GM19397 (cell line): ENCODE measurements around the gene RPS17.
A peak's percentile ranks its signal among the peaks of the same experiment; 100 is the strongest.

Experiments used
- ATAC-seq: cut with Tn5 transposase; IDR thresholded peaks from one replicate; pipeline ENCODE4 v1.9.1; 2021; ENCODE audit warnings: mild to moderate bottlenecking, moderate library complexity; ENCODE audit not compliant: unreplicated experiment

The RPS17 gene

DNA sequence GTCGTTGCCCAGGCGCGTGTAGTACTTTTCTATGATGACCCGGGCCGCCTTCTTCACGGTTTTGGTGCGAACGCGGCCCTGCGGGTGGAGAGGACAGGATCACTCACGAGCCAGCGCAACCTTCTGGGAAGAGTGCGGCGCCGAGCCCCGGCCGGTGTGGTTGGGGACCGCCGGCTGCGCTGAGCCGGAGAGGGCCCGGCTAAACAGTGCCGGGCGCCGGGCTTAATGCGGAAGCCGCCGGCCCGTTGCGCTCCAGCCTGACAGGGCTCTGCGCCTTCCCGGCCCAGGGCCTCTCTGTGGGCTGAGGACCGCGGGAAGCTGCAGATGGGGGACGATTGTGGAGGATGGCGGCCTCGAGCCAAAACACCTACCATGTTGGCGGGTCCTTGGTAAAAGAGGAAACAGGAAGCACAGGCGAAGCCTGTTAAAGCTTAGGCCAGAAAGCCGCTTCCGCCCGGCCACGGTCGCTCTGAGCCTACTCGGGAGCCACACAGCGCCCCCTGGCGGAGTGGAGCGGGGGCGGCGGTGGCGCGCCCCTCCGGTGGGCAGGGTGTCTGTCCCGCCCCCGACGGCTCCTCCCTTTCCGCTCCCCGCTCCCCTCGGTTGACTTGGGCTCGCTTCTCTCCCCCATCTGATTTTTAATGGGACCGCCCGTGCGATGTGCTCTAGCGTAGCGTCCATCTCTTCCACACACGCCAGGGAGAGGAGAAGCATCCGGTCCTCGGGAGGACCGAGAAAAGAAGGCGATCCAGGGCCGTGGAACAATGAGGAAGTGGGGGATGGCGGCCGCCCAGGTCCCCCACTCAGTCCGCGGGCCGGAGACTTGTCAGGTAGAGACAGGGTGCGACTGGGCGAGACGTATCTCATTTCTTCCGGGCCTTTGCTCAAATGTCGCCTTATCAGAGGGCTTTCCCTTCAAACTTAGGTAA, at the start of gene RPS17:
Gene RPS17 (minus strand): TSS at position 403 of the 929 bp plus-strand sequence. CDS start 29 bp downstream, at position 374.
- peak; percentile 96 for ATAC-seq

DNA sequence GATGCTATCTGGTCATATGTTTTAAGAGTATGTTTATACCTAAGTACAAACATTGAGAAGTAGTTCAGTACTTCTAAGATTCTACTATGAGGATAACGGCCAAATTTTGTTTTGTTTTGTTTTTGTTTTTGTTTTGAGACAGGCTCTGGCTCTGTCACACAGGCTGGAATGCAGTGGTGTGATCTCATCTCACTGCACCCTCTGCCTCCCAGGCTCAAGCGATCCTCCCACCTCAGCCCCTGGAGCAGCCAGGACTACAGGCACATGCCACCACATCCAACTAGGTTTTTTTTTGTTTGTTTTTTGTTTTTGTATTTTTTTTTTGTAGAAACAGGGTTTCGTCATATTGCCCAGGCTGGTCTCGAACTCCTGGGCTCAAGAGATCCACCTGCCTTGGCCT, 47.5 kb upstream of the RPS17 start:
- no peak for ATAC-seq

DNA sequence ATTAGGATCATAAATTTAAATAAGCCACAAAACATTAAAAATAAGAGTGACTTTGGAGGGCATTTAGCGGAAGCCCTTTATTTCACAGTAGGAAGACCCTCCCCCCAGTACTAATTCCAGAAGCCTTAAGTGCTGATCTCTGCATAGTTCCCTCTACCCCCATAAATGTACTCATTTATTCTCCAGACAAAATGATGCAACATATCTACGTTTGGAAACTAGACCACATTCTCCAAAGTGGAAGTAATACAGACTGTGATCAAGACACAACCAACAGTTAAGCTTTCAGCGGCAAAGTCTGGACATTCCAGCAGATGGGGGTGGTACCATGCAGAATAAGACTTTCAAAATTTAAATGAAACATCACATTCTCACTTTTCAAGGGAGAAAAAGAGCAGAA, 44.8 kb upstream of the RPS17 start:
- ATAC-seq, result no peak

DNA sequence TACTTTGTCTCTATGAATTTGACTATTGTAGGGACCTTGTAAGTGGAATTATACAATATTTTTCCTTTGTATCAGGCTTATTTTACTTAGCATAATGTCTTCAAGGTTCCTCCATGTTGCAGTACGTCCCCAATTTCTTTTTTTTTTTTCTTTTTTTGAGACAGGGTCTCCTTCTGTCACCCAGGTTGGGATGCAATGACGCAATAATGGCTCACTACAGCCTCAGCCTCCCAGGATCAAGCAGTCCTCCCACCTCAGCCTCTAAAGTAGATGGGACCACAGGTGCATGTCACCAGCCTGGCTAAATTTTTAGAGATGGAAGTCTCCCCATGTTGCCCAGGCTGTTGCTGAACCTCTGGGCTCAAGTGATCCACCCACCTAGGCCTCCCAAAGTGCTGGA, 40.5 kb upstream of the RPS17 start:
- ATAC-seq, result no peak

DNA sequence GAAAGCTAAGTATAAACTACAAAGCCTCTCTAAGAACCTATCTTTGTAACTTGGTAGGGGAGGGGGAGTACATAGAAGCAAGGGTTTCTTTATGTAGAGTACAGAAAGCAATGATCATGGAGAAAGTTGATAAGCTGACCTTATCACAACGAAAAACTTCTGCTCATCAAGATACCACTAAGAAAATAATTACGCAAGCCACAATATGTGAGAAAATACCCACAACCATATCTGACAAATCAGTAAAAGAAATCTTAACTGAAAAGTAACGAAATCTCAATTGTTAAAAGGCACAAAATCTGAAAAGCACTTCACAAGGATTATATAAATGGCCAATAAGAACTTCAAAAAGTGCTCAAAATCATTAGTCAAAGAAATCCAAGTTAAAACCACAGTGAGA, 35.1 kb upstream of the RPS17 start:
- ATAC-seq, result no peak

DNA sequence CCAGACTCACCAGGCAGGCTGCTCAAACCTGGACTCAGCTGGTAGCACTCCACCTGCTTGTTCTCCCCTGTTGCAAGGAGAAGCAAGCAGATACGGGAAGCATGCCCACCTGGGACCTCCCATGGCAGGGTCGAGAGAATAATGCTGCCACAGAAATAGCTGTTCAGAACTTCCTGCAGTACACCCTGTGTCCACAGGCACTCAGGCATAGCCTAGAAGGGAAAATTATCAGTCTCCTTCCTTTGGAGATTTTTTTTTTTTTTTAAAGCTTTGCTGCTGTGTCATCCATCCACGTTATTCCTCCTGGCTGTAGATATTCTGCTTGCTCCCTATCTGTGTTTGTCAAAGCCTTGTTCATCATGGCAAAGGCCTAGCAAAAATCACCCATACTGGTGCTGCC, 32.7 kb upstream of the RPS17 start:
- no peak for ATAC-seq

DNA sequence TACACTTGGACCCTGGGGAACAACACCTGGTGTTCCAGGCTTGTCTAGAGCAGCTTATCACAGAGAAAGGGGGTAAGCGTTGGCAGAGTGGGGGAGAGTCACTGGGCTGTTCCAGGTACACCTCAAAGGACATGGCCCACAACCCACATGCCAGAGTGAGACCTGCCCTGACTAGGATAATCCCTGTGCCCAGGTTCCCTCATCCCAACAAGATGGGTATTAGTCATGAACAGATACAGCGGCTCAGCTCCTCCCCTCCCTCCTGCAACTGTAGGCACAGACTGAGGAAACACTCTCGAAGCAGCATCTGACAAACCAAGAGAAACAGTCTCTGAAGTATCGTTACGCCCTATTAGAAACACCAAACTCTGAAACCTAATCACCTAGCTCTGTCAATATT, 32.1 kb upstream of the RPS17 start:
- ATAC-seq, result no peak

DNA sequence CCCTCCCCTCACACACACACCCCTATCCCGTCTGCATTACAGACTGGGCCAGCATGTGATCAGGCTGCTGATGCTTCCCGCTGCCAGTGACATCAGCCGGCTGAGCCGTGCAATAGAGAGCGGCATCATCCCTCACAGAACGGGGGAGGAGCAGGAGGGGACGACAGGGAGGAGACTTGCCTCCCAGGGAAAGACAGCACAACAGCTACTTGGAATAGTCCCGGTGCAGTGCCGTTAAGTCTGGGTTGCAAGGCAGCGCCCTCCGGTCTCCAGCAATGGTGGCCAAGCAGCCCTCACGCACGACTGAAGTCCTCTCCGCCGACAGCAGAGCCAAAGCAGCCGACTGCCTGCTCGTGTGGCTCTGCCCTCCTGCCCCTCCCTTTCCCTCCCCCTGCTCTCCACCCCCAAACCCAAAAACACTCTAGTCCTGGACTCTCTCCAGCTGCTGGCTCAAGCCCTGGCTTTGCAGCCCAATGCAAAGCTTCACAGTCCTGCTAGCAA, 31.5 kb upstream of the RPS17 start:
- ATAC-seq, result no peak

DNA sequence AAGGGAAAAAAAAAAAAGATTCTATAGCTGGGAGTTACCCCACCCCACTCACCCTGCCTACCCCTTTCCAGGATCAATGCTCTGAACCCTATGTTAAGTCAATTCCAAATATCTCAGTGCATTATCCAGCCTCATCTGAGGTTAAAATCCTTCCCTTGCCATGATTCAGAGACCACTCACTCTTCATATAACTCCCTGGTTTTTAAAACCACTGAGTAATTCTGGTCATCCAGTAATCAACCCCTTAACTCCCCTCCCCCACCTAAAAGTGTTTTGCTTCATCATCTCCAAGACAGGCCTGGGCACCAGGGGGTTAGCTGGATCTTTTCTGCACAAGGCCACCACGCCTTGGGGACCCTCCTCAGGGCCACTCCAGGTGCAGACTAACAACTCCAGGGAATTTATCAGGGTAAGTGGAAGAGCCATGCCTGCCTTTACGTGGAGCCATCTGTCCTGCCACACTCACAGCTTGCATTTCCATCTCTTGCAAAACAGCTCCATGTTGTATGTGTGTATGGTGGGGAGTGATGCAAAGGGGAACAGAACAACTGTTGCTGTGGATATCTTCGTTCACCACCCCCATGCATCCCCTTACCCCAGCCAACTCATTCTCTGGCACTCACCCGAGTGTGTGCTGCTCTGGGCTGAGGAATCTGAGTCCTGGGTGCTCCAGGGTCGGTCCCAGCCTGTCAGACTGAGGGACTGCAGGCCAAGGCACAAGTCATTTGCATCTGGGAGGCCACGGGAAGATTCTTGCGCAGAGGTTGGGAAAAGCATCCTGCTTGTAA, 30.7 kb upstream of the RPS17 start:
- no peak for ATAC-seq

DNA sequence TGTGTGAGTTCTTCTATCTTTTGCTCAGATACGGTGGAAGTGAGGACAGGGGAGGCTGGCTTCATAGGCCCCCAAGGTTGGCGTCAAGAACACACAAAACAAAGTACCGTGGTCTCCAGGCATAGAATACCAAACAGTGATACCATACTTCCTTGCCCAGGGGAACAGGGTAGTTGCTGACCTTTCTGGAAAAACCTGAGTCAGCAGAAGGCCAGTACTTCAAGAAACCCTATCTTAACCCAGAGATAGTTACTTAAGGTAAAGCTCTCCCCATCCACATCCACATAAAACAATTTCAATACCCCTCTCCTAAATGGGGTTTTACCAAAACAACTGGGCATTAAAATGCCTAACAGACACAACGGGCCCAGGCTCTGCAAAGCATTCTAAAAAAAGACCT, 29.6 kb upstream of the RPS17 start:
- ATAC-seq, result no peak

DNA sequence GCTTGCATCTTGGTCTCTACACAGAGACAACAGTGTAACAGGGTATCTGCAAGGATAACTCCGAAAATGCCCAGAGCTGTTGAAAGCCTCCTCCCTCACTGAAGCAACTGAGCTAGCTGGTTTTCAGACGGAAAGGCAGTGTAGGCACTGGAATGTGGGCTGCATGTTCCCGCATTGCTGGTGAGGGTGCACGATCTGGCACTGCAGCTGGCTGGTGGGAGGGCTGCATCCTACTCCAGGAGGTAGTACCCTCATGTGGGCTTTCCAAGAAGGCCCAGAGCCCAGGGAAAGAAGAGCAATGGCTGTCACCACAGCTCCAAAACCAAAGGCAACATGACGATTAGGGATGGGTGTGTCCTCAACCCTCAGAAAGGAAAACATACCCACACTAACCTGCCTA, 28.7 kb upstream of the RPS17 start:
- no peak for ATAC-seq

DNA sequence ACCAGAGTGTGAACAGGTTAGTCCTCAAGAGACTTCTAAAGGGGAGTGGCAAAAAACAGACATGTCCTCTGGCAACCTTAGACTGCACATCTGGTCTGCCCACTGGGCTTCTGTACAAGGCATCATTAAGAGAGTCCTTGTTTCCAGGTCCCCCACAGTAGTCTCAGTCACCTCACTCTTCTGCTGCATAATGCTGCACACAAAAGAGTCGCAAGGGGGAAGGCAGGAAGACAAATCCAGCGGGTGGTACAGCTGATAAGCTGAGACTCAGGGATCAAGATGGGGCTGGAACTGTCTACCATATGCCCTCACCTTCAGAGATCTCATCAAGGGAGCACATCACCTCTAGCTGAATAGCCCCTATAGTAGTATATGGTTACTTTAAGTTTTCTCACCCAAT, 27.4 kb upstream of the RPS17 start:
- no peak for ATAC-seq

DNA sequence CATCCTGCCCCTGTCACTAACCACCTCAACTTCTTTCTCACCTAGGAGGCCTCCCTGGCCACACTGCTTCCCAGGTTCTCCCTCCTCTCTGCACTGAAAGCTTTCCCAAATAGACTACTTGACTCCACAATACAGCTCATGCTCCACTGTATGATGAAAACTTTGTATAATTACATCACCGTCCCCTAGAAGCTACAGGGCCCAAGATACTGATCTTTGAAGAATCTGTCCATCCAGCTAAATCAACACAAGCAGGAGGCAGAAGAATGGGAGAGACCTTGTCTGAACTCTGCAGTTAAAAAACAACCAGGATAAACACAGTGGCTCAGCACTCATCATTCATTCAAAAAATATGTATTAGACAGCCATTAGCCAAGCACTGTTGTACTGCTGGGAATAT, 26.4 kb upstream of the RPS17 start:
- no peak for ATAC-seq

DNA sequence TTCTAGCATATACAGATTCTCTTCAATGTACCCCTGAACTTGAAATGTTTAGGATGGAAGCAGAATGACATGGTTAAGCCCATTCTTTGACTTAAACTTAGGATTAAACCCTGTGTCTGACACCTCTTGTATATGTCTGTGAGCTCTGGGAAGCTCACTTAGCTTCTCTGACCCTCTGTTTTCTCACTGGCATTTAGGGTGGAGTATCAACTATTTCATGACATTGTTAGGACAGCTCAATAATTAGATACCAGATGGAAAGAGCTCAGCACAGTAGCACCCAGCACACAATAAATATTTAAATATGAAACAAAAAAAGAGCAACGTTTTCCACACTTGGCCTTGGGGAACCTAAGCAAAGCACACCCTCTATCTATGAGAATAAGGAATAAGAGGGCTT, 18.2 kb upstream of the RPS17 start:
- ATAC-seq, result no peak

DNA sequence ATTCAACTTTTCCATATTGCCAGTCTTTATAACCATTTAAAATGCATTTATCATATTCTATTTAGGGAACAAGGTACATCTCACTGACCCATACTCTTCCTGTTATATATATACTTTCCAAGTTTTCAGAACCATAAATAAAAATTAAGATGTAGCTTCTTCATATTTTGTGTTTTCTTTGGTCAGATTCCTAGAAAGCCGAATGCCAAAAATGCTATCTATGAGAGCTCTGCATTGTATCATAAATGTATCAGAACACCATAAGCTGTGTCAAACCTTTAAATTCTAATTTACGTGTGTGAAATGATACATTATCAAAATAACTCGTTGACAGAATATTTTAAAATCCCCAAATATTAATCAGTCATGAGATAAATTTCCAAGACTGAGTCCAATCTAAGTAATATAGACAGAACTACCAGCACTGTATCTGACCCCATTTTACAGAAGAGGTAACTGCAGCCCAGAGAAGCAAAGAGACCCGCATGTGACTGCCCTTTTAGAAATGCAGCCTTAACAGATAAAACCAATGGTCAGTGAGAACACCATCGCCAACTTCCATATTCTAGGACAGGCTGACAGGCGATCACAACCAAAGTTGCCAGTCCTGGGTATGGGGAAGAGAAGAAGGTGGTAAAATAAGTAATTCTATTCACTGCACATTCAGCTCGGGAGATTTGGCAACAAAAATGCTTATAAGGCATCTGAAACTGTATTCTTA, 16.2 kb upstream of the RPS17 start:
- no peak for ATAC-seq

DNA sequence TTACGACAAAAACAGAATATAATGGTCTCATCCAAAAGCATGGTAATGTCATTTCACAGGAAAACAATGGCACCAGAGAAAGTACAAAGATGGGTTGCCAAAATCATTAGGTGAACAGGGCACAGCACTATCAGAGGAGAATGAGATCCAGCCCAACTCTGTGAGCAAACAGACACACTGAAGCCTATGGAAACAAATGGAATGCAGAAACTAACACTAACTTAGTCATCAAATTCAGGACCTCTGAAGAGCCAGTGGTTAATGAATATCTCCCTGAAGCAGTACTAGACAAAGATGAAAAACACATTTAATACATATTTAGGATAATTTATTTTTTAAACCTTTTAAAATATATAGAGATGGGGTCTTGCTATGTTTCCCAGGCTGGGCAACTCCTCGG, 14.6 kb upstream of the RPS17 start:
- no peak for ATAC-seq

DNA sequence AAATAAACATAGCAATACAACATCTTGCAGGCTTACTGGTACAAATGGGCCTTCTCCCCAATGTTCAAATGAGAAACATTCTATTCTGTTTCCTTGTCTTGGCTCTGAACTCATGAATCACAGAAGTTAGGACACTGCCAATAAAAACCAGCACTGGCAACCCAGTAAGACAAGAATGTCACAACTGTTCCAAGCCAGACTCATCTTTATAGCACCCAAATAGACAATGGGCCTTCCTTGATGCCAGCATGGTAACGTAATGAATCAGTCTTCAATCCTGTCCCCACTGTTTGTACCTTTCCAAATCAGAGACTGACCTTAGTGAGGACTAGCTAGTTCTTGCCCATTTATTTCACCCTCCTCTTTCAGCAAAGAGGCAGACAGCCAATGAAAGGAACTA, 14.1 kb upstream of the RPS17 start:
- ATAC-seq, result no peak

DNA sequence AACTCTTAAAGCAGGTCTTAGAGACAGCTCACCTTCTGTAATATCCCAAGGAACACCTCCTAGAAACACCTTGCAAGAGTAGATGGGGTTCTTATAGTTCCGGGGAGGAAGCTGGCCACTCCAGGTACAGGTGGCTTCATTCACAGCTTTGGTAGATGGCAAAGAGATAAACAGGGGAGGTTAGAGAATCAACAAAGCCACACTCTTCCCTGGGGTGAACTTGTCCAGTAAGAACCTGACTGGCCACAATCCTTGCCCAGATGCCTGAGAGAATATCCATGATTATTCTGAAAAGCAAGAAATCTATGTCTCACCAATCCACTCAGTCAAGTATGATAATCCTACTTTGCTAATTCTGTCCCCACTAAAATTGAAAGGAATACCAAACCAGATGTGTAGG, 13.6 kb upstream of the RPS17 start:
- ATAC-seq, result no peak

DNA sequence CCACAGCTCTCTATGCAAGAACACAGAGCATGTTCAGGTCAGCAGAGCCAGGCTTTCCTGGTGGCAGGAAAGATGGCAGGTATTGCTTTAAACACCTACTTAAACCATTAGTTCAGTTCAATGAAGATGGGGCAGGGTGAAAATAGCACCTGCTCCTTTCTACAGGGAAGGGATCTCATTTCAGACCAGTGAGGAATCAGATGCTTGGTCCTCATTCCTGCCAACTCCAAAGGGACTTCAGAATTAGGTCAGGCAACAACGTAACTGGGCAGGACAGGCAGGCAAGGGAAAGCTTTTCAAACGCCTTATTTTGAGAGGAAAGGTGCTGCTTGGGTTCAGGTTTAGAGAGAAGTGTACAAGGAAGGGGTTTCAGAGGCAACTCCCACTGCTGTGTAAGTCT, 12.6 kb upstream of the RPS17 start:
- no peak for ATAC-seq

DNA sequence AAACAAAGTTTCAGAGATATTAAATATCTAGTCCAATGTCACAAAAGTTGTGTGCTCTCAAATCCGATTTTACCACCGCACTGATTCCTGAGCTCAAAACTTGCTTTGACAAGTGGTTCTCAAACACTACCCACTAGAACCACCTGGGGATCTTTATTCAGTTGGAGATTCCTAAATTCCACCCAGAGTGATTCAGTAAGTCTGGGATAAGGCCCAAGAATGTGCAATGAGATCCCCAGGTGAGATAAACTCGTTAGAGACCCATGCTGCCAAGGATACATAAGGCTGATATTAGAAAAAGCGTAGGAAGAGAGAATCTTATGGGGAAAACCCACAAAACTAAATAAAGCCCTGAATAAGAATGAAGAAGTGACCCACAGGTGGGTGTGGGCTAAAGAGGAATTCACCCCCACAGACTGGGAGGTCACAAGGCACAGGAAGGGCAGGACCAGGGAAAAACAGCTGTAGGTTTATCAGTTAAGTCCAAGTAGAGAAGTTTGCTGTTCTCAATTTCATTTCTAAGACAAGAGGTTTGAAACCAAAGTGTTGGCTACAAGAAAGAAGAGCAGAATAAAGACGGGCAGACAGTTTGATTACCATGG, 11.5 kb upstream of the RPS17 start:
- no peak for ATAC-seq

DNA sequence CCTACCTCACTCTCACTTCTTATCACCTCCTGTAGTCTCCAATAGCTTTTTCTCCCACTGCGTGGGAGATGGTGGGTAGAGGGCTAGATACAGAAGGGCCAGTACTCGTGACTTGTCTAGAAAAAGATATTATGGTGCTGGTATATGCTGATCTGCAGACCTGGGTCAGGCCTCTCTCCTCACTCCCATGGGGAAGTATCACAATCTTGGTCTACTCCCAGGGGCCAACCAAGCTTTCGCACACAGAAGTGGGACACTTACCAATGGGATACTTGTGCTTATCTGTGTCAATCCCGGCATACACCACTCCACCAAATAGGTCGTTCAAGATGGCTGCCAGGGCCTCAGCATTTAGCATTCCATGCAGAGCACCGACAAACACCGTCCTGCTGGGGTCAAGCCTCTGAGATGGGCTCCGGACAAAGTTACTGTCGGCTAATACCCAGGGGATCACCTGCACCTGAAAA, 9.0 kb upstream of the RPS17 start:
- no peak for ATAC-seq
